HUES6 (cell line): ENCODE measurements around the gene UBR1.
"Not testable (repeated sequence)": the region's sequence is repeated elsewhere in the genome, so short reads cannot be mapped to it uniquely, and the experiment has no call there.

Experiments
- H3K27ac ChIP-seq: 2 replicates; pipeline ENCODE4 v1.7.0; 2013; ENCODE audit warnings: low read depth, mild to moderate bottlenecking, low read length, inconsistent platforms
- H3K27me3 ChIP-seq: 2 replicates; pipeline ENCODE4 v1.6.1; 2013; ENCODE audit warnings: low read length; ENCODE audit not compliant: control insufficient read depth, insufficient read depth
- H3K36me3 ChIP-seq: 2 replicates; pipeline ENCODE4 v1.6.1; 2013; ENCODE audit warnings: low read length; ENCODE audit not compliant: control insufficient read depth, insufficient read depth
- H3K4me1 ChIP-seq: 2 replicates; pipeline ENCODE4 v1.6.1; 2013; ENCODE audit warnings: low read length; ENCODE audit not compliant: control insufficient read depth, insufficient read depth
- H3K4me3 ChIP-seq: 2 replicates; pipeline ENCODE4 v1.5.1; 2013; ENCODE audit warnings: low read depth, low read length
- H3K9ac ChIP-seq: one replicate; pipeline ENCODE4 v1.6.1; 2013; ENCODE audit warnings: mild to moderate bottlenecking, low read length
- H3K9me3 ChIP-seq: 2 replicates; pipeline ENCODE4 v1.6.1; 2013; ENCODE audit warnings: low read depth, low read length; ENCODE audit not compliant: control insufficient read depth, insufficient read depth

The UBR1 gene

DNA sequence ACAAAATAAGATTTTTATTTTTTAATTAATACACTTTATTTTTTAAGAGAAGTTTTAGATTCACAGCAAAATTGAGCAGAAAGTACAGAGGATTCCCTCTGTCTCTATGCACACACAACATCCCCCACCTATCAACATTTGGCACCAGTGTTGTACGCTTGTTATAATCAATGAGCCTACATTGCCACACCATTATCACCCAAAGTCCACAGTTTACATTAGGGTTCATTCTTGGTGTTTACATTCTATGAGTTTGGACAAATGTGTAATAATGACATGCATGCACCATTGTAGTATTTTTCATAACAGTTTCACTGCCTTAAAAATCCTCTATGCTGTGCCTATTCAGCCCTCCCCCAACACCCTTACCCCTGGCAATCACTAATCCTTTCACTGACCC, 134.0 kb downstream of the UBR1 start:
- Histone ChIP-seq H3K4me3 (no peak overlapping the region), H3K9ac (no peak overlapping the region), H3K27ac (no peak overlapping the region), H3K36me3 (peaks cover 48% of the 10 kb centered on the region), H3K4me1 (no peaks in the 10 kb centered on the region), H3K27me3 (no peaks in the 10 kb centered on the region), H3K9me3 (no peaks in the 10 kb centered on the region)

DNA sequence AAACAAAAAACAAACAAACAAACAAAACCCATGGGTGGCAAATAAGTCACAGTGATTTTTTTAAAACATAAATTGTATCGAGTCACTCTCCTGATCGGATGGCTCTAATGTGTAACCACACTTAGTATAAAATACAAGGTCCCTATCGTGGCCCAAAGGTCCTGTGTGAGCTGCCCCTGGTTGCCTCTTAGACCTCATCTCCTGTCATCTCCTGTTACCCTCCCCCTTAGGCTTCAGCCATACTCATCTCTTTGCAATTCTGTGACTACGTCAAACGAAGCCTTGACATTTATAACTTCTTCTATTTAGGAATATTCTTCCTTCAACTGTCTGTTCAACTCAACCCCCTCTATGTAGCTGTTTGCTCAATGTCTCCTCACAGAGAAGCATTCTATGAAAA, 141.4 kb downstream of the UBR1 start:
- H3K27me3 ChIP-seq = no peaks in the 10 kb centered on the region
- H3K9ac ChIP-seq = no peak overlapping the region
- no peak overlapping the region for H3K27ac ChIP-seq
- H3K4me3 ChIP-seq = no peak overlapping the region
- no peaks in the 10 kb centered on the region for H3K9me3 ChIP-seq
- peaks cover 50% of the 10 kb centered on the region for H3K36me3 ChIP-seq
- no peaks in the 10 kb centered on the region for H3K4me1 ChIP-seq

DNA sequence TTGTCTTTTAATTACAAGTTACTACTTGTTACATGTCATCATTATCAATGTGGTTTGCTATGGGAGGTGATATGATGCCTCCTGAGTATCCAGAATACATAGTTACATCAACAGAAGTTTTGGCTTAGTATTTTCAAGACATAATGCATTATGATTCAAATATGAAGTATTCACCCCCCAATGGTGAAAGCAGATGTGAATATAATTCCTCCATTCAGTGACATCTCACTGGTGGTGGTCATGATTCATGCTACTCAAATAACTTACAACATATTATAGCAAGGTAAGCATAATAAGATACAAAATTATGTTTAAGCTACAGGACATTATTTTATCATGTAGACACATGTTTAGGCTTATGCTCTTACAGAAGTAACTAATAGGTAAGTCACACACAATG, 150.3 kb downstream of the UBR1 start:
- Histone ChIP-seq H3K9ac (no peak overlapping the region), H3K27ac (no peak overlapping the region), H3K27me3 (no peaks in the 10 kb centered on the region), H3K36me3 (peaks cover 77% of the 10 kb centered on the region), H3K4me1 (no peaks in the 10 kb centered on the region), H3K9me3 (no peaks in the 10 kb centered on the region), H3K4me3 (no peak overlapping the region)

DNA sequence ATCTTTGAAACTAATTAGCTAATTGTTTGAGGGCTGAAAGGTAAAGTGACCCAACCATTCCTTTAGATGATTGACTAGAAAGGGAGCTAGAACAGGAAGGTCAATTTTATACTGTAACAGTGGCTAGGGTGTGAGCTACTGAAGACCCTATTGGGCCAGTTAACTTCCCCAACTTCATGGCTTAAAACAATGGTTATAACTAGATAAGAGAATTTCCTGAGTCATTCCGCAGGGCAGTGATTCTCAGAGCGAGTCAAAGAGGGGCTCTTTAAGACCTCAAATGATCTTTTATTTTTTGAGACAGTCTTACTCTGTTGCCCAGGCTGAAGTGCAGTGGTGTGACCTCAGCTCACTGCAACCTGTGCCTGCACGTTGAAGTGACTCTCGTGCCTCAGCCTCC, 151.5 kb downstream of the UBR1 start:
- no peak overlapping the region for H3K4me3 ChIP-seq
- no peak overlapping the region for H3K9ac ChIP-seq
- no peak overlapping the region for H3K27ac ChIP-seq
- peaks cover 72% of the 10 kb centered on the region for H3K36me3 ChIP-seq
- no peaks in the 10 kb centered on the region for H3K4me1 ChIP-seq
- H3K9me3 ChIP-seq = no peaks in the 10 kb centered on the region
- no peaks in the 10 kb centered on the region for H3K27me3 ChIP-seq

DNA sequence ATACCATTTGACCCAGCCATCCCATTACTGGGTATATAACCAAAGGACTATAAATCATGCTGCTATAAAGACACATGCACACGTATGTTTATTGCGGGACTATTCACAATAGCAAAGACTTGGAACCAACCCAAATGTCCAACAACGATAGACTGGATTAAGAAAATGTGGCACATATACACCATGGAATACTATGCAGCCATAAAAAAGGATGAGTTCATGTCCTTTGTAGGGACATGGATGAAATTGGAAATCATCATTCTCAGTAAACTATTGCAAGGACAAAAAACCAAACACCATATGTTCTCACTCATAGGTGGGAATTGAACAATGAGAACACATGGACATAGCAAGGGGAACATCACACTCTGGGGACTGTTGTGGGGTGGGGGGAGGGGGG, 156.9 kb downstream of the UBR1 start:
- H3K4me3 ChIP-seq, H3K9ac ChIP-seq, H3K27ac ChIP-seq, H3K9me3 ChIP-seq, H3K27me3 ChIP-seq, H3K4me1 ChIP-seq: not testable (repeated sequence)
- peaks cover 56% of the 10 kb centered on the region for H3K36me3 ChIP-seq

DNA sequence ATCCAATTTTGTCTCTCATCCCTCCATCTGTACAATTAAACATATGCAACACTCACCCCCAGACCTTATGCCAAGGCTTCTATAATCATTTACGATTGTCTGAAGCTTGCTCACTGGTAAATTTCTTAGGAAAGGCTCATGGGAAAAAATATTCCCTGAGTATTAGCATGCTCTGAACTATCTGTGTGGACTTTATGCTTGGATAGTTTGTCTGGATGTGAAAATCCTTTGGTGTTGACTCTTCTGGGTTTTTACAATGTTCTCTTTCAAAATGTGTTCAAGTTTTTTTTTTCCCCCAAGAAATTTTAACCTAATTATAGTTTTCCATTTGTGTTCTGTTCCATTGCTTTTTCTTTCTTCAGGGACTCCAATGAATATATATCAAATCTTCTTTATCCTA, 165.3 kb downstream of the UBR1 start:
- Histone ChIP-seq H3K4me1 (no peaks in the 10 kb centered on the region), H3K4me3 (no peak overlapping the region), H3K9ac (no peak overlapping the region), H3K27me3 (no peaks in the 10 kb centered on the region), H3K27ac (no peak overlapping the region), H3K36me3 (peaks cover 19% of the 10 kb centered on the region), H3K9me3 (no peaks in the 10 kb centered on the region)

DNA sequence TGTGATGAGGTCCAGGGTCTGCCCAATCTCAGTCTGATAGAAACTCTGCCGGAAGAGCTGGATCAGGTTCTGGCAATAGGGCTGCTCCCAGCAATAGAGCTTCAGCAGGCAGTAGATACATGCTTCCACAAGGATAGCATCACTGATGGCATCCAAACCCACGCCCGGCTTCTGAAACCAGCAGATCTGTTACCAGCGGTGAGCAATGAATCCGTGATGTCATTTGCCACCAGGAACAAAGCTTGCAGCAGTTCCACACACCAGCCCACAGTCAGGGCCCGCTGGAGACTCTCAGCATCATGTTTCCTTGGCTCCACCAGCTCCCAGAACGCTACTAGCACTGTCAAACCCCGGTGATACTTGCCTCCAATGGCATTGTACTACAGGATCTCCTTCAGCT, 166.0 kb downstream of the UBR1 start:
- no peak overlapping the region for H3K27ac ChIP-seq
- H3K4me3 ChIP-seq = no peak overlapping the region
- H3K27me3 ChIP-seq = no peaks in the 10 kb centered on the region
- no peak overlapping the region for H3K9ac ChIP-seq
- no peaks in the 10 kb centered on the region for H3K4me1 ChIP-seq
- H3K36me3 ChIP-seq = peaks cover 13% of the 10 kb centered on the region
- H3K9me3 ChIP-seq = no peaks in the 10 kb centered on the region

DNA sequence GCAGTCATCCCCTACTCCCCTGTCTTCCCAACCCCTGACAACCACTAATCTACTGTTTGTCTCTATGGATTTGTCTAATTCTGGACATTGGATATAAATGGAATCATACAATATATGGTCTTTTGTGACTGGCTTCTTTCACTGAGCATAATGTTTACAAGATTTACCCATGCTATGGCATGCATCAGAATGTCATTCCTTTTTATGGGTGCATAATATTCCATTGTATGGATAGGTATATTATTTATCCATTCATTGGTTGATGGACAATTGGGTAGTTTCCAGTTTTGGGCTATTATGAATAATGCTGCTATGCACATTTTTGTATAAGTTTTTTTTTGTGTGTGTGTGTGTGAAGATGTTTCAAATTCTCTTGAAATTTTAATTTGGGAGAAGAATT, 168.7 kb downstream of the UBR1 start:
- Histone ChIP-seq H3K27me3 (no peaks in the 10 kb centered on the region), H3K27ac (no peak overlapping the region), H3K9ac (no peak overlapping the region), H3K4me3 (no peak overlapping the region), H3K4me1 (no peaks in the 10 kb centered on the region), H3K36me3 (no peaks in the 10 kb centered on the region), H3K9me3 (no peaks in the 10 kb centered on the region)

DNA sequence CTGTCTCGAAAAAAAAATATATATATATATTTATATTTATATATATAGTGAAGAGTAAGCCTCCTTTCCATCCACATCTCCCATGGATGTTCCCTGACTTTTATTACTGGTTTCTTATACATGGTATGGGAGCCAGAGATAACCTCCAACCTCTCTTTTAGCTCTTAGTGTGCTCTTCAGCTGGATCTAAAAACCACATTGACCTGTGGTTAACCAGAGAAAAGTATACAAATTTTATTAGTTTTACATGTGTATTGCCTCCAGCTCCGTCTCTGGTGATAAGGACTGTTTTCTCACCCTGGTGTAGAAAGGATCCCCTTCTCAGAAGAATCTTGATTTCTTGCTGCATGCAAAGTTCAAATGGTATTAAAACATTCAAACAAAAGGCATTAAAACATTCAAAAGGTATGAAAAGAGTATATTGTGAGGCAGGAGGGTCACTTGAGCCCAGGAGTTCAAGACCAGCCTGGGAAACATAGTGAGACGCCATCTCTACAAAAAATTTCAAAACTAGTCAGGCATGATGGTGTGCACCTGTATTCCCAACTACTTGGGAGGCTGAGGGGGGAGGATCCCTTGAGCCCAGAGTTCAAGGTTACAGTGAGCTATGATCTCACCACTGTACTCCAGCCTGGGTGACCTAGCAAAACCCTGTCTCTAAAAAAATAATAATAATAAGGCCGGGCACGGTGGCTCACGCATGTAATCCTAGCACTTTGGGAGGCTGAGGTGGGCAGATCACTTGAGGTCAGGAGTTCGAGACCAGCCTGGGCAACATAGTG, 171.8 kb downstream of the UBR1 start:
- Histone ChIP-seq H3K36me3 (no peaks in the 10 kb centered on the region), H3K27ac (no peak overlapping the region), H3K27me3 (no peaks in the 10 kb centered on the region), H3K9me3 (no peaks in the 10 kb centered on the region), H3K4me3 (no peak overlapping the region), H3K4me1 (no peaks in the 10 kb centered on the region), H3K9ac (no peak overlapping the region)

DNA sequence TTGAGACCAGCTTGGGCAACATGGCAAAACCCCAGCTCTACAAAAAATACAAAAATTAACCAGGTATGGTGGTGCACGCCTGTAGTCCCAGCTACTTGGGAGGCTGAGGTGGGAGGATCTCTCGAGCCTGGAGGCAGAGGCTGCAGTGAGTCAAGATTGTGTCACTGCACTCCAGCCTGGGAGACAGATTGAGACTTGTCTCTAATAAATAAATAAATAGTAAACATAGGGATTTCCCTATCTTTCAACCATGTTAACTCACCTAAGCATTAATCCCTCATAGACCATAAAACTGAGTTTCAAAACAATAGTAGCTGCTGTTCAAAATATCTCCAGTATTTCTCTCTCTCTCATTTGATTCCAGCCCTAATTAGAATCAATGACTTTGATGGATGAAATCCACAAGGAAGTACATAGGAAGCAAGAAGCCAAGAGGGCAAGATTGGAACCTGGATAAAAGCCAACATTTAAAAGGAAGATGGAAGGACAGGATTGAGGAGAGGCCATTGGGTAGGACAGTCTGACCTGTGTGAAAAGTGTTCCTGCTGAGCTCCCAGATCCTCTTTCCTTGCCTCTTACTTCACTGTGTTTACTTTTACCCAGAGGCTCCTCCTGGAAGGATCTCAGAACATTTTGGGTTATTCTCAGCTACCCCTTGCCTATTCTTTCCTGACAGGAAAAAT, 172.9 kb downstream of the UBR1 start:
- H3K4me3 ChIP-seq = no peak overlapping the region
- H3K36me3 ChIP-seq = no peaks in the 10 kb centered on the region
- no peaks in the 10 kb centered on the region for H3K27me3 ChIP-seq
- no peak overlapping the region for H3K27ac ChIP-seq
- no peaks in the 10 kb centered on the region for H3K9me3 ChIP-seq
- no peaks in the 10 kb centered on the region for H3K4me1 ChIP-seq
- no peak overlapping the region for H3K9ac ChIP-seq

DNA sequence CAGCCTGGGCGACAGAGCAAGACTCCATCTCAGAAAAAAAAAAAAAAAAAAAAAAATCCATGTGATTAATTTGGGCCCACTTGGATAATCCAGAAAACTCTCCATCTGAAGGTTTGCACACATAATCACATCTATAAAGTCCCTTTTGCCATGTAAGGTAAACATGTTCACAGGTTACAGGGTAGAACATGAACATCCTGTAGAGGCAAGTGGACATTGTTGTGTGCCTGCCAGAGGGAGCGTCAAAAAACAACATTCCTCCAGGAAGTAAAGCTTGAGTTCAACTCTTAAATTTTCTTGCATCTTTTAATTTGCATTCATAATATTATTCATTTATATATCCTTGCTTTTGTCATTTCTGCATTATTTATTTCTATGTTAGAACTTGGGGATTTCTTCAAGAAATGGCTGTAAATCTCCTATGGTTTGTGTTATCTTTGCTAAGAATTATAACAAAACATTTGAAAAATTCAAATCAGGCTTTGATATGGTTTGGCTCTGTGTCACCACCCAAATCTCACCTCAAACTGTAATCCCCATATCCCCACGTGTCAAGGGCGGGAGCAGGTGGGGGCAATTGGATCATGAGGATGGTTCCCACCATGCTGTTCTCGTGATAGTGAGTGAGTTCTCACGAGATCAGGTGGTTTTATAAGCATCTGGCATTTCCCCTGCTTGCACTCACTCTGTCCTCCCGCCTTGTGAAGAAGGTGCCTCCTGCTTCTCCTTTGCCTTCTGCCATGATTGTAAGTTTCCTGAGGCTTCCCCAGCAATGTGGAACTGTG, 173.9 kb downstream of the UBR1 start:
- Histone ChIP-seq H3K9ac (no peak overlapping the region), H3K9me3 (no peaks in the 10 kb centered on the region), H3K36me3 (no peaks in the 10 kb centered on the region), H3K4me1 (no peaks in the 10 kb centered on the region), H3K4me3 (no peak overlapping the region), H3K27me3 (no peaks in the 10 kb centered on the region), H3K27ac (no peak overlapping the region)
